Type B pancreatic cell (in vitro differentiated cells): ENCODE results near the gene PPP2R2D. TPM values are rescaled to one million over a fixed set of nuclear protein-coding genes. Genes with fewer than 3 reads are reported as not detected.

Source experiments
- DNase-seq: peaks from one replicate; pipeline ENCODE4 v3.0.0; 2021; ENCODE audit warnings: mixed read lengths; ENCODE audit not compliant: unreplicated experiment; ENCODE audit errors: extremely low spot score
- H3K27ac Mint-ChIP-seq: 2 replicates; pipeline ENCODE4 v1.8.0; 2021; ENCODE audit warnings: mild to moderate bottlenecking, mixed read lengths
- H3K27me3 Mint-ChIP-seq: 2 replicates; pipeline ENCODE4 v1.8.0; 2021; ENCODE audit warnings: mixed read lengths
- H3K36me3 Mint-ChIP-seq: 2 replicates; pipeline ENCODE4 v1.8.0; 2021; ENCODE audit warnings: mixed read lengths
- H3K4me1 Mint-ChIP-seq: one replicate; pipeline ENCODE4 v1.8.0; 2021; ENCODE audit warnings: mixed read lengths; ENCODE audit not compliant: unreplicated experiment
- H3K4me3 Mint-ChIP-seq: 2 replicates; pipeline ENCODE4 v1.8.0; 2021; ENCODE audit warnings: mild to moderate bottlenecking, mixed read lengths
- H3K9me3 Mint-ChIP-seq: 2 replicates; pipeline ENCODE4 v1.8.0; 2021; ENCODE audit warnings: mixed read lengths
- total RNA-seq: library from RNA; stranded (reverse); gene quantifications from 2 replicates; pipeline ENCODE4 v1.2.1, GENCODE V29; 2021; ENCODE audit warnings: low replicate concordance
- TF ChIP-seq, protein P1 (sequence below): fragments of 200-600 bp; sonication (generic); conservative IDR thresholded peaks from 2 replicates; pipeline ENCODE4 v1.5.0; 2021; ENCODE audit warnings: antibody characterized with exemption, mild to moderate bottlenecking

Gene PPP2R2D
- total RNA-seq, 1 donor from 2014 or later: 38.1 TPM

DNA sequence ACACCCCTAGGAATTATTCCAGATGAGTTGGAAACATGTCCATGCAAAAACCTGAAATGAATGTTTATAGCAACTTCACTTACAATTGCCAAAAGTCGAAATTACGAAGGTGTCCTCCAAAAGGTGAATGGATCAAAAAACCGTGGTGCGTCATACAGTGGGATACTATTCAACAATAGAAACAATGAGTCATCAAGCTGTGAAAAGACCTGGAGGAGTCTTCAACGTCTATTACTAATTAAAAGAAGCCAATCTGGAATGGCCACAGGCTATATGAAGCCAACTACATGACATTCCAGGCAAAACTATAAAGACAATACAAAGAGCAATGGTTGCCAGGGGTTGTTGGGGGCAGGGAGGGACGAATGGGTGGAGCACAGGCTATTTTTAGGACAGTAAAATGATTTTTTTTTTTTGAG lies 12.6 kb upstream of the PPP2R2D start:
- DNase-seq: no peak
- peaks cover 11% of the 10 kb centered on the region for H3K4me1 Mint-ChIP-seq
- H3K9me3 Mint-ChIP-seq: no peaks in the 10 kb centered on the region
- TF ChIP-seq, protein P1, sequence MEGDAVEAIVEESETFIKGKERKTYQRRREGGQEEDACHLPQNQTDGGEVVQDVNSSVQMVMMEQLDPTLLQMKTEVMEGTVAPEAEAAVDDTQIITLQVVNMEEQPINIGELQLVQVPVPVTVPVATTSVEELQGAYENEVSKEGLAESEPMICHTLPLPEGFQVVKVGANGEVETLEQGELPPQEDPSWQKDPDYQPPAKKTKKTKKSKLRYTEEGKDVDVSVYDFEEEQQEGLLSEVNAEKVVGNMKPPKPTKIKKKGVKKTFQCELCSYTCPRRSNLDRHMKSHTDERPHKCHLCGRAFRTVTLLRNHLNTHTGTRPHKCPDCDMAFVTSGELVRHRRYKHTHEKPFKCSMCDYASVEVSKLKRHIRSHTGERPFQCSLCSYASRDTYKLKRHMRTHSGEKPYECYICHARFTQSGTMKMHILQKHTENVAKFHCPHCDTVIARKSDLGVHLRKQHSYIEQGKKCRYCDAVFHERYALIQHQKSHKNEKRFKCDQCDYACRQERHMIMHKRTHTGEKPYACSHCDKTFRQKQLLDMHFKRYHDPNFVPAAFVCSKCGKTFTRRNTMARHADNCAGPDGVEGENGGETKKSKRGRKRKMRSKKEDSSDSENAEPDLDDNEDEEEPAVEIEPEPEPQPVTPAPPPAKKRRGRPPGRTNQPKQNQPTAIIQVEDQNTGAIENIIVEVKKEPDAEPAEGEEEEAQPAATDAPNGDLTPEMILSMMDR: no peak
- H3K4me3 Mint-ChIP-seq: no peak overlapping the region
- H3K27ac Mint-ChIP-seq: no peak overlapping the region
- H3K36me3 Mint-ChIP-seq: no peaks in the 10 kb centered on the region
- peaks cover 22% of the 10 kb centered on the region for H3K27me3 Mint-ChIP-seq

DNA sequence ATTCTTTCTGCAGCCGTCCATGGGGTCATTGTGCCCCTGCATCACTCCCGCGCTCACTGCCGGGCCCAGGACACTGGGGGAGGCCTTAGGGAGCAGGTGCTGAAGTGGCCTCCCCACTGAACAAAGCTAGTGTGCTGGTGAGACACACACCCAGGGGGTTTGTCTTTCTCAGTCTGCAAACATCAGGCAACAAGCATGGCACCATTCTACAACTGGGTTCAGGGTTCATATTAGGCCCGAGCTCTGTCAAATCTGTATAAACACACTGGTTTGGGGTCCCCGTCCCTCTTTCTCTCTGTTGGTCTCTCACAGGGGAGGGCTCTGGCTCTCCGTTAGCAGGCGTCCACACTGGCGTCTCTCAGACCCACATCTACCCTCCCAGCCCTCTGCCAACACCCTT lies 11.1 kb upstream of the PPP2R2D start:
- Mint-ChIP-seq H3K9me3 (no peaks in the 10 kb centered on the region), H3K4me3 (no peak overlapping the region), H3K4me1 (peaks cover 11% of the 10 kb centered on the region), H3K27me3 (peaks cover 26% of the 10 kb centered on the region), H3K36me3 (no peaks in the 10 kb centered on the region), H3K27ac (no peak overlapping the region)
- no peak for DNase-seq
- TF ChIP-seq, protein P1: no peak

DNA sequence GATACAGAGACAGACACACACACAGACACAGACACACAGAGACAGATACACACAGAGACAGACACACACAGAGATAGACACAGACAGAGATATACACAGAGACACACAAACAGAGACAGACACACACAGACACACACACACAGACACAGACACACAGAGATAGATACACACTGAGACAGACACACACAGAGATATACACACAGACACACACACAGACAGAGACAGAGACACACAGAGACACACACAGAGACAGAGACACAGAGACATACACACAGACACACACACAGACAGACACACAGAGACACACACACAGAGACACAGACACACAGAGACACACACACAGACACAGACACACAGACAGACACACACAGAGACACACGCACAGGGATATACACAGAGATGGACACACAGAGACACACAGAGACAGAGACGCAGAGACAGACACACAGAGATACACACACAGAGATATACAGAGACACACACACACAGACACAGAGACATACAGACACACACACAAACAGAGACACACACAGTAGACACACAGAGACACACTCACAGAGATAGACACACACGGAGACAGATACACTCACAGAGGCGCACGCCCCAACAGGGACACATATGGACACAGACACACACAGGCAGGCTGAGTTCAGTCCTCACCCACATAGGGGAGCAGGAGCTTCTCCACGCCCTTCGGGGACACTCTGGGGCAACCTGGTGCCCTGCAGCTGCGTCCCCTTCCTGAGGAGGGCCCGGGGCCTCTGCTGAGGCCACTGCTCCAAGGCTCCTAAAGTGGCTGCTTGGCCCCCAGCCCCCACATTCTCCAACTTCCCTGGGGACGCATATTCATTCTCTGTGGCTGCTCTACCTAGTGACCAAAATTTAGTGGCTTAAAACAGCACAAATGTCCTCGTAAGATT lies 10.3 kb upstream of the PPP2R2D start:
- no peak overlapping the region for H3K4me3 Mint-ChIP-seq
- H3K4me1 Mint-ChIP-seq: peaks cover 9% of the 10 kb centered on the region
- no peak for DNase-seq

DNA sequence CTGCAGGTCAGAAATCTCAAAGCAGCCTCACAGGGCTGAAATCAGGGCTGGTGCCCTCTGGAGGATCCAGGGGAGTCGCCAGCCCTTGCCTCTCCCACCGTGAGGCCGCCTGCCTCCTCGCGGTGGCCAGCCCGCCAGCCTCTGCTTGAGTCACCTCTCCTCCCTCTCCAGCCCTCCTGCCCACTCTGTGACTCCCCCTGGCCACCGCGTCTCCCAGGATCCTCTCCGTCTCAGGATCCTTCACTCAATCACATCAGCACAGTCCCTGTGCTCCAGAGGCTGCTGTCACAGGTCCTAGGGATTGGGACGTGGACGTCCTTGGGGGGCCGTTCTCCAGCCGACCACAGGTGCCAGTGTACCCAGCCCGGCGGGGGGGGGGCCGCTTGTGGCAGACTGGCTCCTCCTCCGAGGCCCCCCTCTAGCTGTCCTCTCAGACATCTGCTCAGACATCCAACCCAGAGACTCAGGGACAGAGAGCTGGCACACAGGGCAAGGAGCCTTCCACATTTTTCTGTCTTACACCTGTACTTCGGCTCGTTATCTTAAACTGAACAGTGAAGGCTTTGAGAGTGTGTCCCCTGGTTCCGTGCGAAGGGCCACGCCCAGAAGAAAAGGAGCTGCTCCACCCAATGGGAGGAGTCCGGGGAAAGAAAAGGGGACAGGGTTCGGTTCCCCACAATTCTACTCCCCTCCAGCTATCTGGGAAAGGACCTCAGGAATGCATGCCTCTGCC lies 9.4 kb upstream of the PPP2R2D start:
- no peak for DNase-seq
- Mint-ChIP-seq H3K27ac (no peak overlapping the region), H3K27me3 (peaks cover 25% of the 10 kb centered on the region), H3K4me3 (no peak overlapping the region), H3K9me3 (no peaks in the 10 kb centered on the region), H3K4me1 (peaks cover 3% of the 10 kb centered on the region), H3K36me3 (no peaks in the 10 kb centered on the region)
- TF ChIP-seq, protein P1: peak; percentile 38

More for the DNA sequence above, 10.3 kb upstream of the PPP2R2D start:
- Mint-ChIP-seq H3K27ac (no peak overlapping the region), H3K36me3 (no peaks in the 10 kb centered on the region), H3K27me3 (peaks cover 24% of the 10 kb centered on the region), H3K9me3 (no peaks in the 10 kb centered on the region)
- TF ChIP-seq, protein P1: no peak

DNA sequence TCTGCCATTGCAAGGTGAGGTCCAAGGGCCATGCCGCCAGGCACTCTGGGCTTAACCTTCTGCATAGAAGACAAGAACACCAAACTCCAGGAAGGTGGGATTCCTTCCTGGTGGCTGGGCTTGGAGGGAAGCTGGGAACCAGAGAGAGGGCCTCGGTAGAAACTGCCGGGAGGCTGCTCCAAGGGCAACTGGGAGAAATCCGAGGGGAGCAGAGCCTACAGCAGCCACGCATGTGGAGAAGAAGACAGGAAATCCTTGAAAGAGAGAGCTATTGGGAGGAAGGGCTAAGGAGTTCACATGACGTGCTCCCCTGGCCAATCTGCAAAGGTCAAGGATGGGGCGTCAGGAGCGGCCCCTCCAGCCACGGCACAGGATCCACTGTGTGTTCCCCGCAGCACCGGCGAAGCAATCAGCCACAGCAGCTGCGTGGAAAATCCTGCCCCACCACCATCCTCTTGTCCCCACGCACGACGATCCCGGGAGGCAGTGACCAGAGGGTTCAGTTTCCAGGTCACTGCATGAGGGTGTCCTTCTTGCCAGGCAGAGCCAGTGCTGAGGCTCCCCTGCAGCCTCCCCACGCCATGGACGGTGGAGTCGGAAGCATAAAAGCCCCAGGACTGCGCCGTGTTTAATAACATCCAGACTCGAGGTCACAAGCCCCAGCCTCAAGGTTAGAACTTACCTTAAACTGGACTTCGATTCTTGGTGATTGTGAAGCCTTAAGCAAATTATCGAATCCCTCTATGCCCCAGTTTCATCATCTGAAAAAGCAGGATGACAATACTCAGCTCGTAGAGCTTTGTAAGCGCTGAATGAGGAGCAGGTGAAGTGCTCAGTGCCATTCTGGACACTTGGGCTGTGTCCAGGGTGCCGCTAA lies 8.6 kb upstream of the PPP2R2D start:
- H3K9me3 Mint-ChIP-seq: no peaks in the 10 kb centered on the region
- H3K4me3 Mint-ChIP-seq: no peak overlapping the region
- no peaks in the 10 kb centered on the region for H3K4me1 Mint-ChIP-seq
- no peak overlapping the region for H3K27ac Mint-ChIP-seq
- no peaks in the 10 kb centered on the region for H3K36me3 Mint-ChIP-seq
- peaks cover 26% of the 10 kb centered on the region for H3K27me3 Mint-ChIP-seq
- no peak for DNase-seq
- TF ChIP-seq, protein P1: no peak
